ENCODE results near the gene CASZ1. TPM values are rescaled to one million over a fixed set of nuclear protein-coding genes. Genes with fewer than 3 reads are reported as not detected.

The CASZ1 gene
- total RNA-seq, 1 donor from 2014 or later: 26.1 TPM

DNA sequence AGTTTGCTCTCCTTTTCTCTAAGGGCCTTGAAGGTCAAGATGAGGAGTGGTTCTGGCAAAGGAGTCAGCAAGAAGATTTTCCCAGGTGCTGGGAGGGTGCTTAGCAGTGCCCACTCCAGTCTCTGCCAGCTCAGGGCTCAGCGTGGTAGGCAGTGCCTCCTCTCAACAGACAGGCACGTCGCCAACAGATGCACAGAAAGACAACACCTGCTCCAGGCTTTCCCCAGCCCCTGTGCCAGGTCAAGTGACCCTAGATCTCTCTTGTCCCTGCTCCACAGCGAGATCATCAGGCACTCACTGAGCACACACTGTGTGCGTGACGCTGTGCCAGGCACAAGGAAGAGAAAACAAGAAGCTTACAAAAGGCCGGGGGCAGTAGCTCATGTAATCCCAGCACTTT lies 86.0 kb downstream of the CASZ1 start:
- Histone ChIP-seq H3K27me3 (ENCODE audit: control insufficient read depth in 3 of 3, insufficient read depth in 3 of 3, low read length in 3 of 3) (peaks cover 0 to 4% (median 0%) of the 10 kb centered on the region in 3 donors), H3K27ac (ENCODE audit: low read depth, low read length) (peak overlapping the region; percentile 30), H3K4me1 (ENCODE audit: control insufficient read depth in 3 of 3, insufficient read depth in 3 of 3, low read length in 3 of 3) (peaks cover 22 to 40% (median 34%) of the 10 kb centered on the region in 3 donors), H3K36me3 (ENCODE audit: control insufficient read depth in 3 of 3, insufficient read depth in 3 of 3, low read length in 3 of 3) (no peaks in the 10 kb centered on the region), H3K9ac (ENCODE audit: low read depth in 1 of 3, low read length in 3 of 3) (peak overlapping the region in 1 of 3 donors; percentile 33), H3K4me3 (ENCODE audit: low read length in 3 of 3) (no peak overlapping the region), H3K9me3 (ENCODE audit: control insufficient read depth in 3 of 3, low read length in 3 of 3) (no peaks in the 10 kb centered on the region)

DNA sequence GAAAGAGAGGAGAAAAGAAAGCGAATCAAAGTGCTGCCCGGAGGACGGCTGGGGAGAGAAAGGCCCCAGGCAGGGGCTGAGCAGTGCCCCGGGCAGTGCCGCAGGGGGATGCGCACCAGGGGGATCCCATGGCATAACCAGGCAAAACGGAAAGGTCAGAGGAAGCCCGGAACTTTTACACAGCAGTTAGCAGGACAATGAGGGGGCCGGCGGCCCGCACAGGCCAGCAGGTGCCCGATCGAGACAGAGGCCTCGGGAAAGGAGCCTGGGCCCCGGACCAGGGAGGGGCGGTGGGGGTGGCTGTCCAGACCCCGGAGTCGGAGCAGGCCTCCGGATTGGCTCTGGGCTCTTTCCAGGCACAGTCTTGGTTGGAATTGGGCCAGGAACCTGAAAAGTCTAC lies 86.8 kb downstream of the CASZ1 start:
- H3K4me3 ChIP-seq (ENCODE audit: low read length in 3 of 3): no peak overlapping the region

DNA sequence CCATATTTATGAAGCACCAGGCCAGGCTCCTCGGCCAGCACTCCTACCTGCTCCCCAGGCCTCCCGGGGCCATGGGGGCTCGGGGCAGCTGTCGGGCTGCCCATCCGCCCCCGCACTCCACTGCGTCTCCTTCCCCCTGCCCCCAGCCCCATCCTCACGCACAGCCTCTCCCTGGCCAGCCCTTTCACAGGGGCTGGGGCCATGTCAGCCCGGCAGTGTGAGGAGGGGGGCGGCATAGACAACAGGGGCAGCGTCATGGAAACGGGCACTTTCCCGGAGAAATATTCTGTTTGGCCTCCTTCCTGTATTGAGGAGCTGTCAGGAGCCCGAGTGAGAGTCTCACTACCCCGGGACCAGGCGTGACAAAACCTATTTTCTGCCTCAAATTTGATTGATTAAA lies 87.3 kb downstream of the CASZ1 start:
- peaks cover 0 to 4% (median 0%) of the 10 kb centered on the region in 3 donors for H3K27me3 ChIP-seq (ENCODE audit: control insufficient read depth in 3 of 3, insufficient read depth in 3 of 3, low read length in 3 of 3)
- no peaks in the 10 kb centered on the region for H3K9me3 ChIP-seq (ENCODE audit: control insufficient read depth in 3 of 3, low read length in 3 of 3)
- peaks cover 0 to 8% (median 5%) of the 10 kb centered on the region in 3 donors for H3K36me3 ChIP-seq (ENCODE audit: control insufficient read depth in 3 of 3, insufficient read depth in 3 of 3, low read length in 3 of 3)
- no peak overlapping the region for H3K27ac ChIP-seq (ENCODE audit: low read depth, low read length)
- H3K4me1 ChIP-seq (ENCODE audit: control insufficient read depth in 3 of 3, insufficient read depth in 3 of 3, low read length in 3 of 3): peaks cover 22 to 28% (median 22%) of the 10 kb centered on the region in 3 donors
- no peak overlapping the region for H3K4me3 ChIP-seq (ENCODE audit: low read length in 3 of 3)
- H3K9ac ChIP-seq (ENCODE audit: low read depth in 1 of 3, low read length in 3 of 3): no peak overlapping the region

More for the DNA sequence above, 86.8 kb downstream of the CASZ1 start:
- Histone ChIP-seq H3K9me3 (ENCODE audit: control insufficient read depth in 3 of 3, low read length in 3 of 3) (no peaks in the 10 kb centered on the region), H3K27me3 (ENCODE audit: control insufficient read depth in 3 of 3, insufficient read depth in 3 of 3, low read length in 3 of 3) (peaks cover 0 to 4% (median 0%) of the 10 kb centered on the region in 3 donors), H3K27ac (ENCODE audit: low read depth, low read length) (no peak overlapping the region), H3K4me1 (ENCODE audit: control insufficient read depth in 3 of 3, insufficient read depth in 3 of 3, low read length in 3 of 3) (peaks cover 22 to 32% (median 27%) of the 10 kb centered on the region in 3 donors), H3K36me3 (ENCODE audit: control insufficient read depth in 3 of 3, insufficient read depth in 3 of 3, low read length in 3 of 3) (peaks cover 0 to 8% (median 5%) of the 10 kb centered on the region in 3 donors), H3K9ac (ENCODE audit: low read depth in 1 of 3, low read length in 3 of 3) (peak overlapping the region in 2 of 3 donors; percentile 7 to 33)

DNA sequence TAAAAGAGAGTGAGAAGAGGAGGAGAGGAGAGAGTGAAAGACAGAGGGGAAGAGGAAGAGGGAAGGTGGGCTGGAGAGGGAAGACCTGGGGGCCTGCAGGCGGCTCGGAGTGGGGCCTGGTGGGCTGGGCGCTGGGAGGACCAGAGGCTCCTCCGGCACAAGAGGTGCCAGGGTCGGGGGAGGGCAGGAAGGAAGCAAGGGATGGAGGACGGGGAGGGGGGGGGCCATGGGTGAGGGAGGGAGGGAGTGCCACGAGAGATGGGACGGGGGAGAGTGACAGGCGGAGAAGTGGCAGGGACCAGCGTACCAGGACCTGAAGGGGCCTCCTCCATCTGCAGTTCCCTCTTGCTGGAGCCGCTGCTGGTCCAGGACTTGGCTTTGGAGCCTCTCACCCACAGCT lies 87.7 kb downstream of the CASZ1 start:
- H3K9ac ChIP-seq (ENCODE audit: low read depth in 1 of 3, low read length in 3 of 3): no peak overlapping the region
- peaks cover 20 to 28% (median 22%) of the 10 kb centered on the region in 3 donors for H3K4me1 ChIP-seq (ENCODE audit: control insufficient read depth in 3 of 3, insufficient read depth in 3 of 3, low read length in 3 of 3)
- H3K27ac ChIP-seq (ENCODE audit: low read depth, low read length): no peak overlapping the region
- peaks cover 0 to 4% (median 0%) of the 10 kb centered on the region in 3 donors for H3K27me3 ChIP-seq (ENCODE audit: control insufficient read depth in 3 of 3, insufficient read depth in 3 of 3, low read length in 3 of 3)
- peaks cover 0 to 12% (median 9%) of the 10 kb centered on the region in 3 donors for H3K36me3 ChIP-seq (ENCODE audit: control insufficient read depth in 3 of 3, insufficient read depth in 3 of 3, low read length in 3 of 3)
- H3K9me3 ChIP-seq (ENCODE audit: control insufficient read depth in 3 of 3, low read length in 3 of 3): no peaks in the 10 kb centered on the region
- H3K4me3 ChIP-seq (ENCODE audit: low read length in 3 of 3): no peak overlapping the region

DNA sequence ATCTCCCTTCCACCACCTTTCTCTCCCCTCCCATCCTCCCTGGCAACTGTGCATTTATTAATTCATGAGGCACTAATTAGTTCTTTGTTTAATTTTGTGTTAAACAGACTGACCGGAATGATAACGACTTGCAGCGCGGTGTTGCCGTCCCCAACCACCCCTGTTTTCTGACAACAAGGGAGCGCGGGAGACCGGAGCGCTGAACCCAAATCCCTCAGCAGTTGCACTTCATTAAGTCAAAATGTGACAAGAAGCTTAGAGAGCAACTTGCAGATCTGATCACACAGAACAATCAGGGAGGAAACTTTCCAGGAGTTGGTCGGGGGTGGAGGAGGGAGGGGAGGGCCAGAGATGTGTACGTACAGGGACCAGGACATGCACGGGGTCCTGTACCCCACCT lies 89.2 kb downstream of the CASZ1 start:
- Histone ChIP-seq H3K9me3 (ENCODE audit: control insufficient read depth in 3 of 3, low read length in 3 of 3) (no peaks in the 10 kb centered on the region), H3K9ac (ENCODE audit: low read depth in 1 of 3, low read length in 3 of 3) (no peak overlapping the region), H3K27me3 (ENCODE audit: control insufficient read depth in 3 of 3, insufficient read depth in 3 of 3, low read length in 3 of 3) (peaks cover 0 to 4% (median 0%) of the 10 kb centered on the region in 3 donors), H3K4me3 (ENCODE audit: low read length in 3 of 3) (no peak overlapping the region), H3K4me1 (ENCODE audit: control insufficient read depth in 3 of 3, insufficient read depth in 3 of 3, low read length in 3 of 3) (peaks cover 12 to 26% (median 16%) of the 10 kb centered on the region in 3 donors), H3K27ac (ENCODE audit: low read depth, low read length) (no peak overlapping the region), H3K36me3 (ENCODE audit: control insufficient read depth in 3 of 3, insufficient read depth in 3 of 3, low read length in 3 of 3) (peaks cover 0 to 12% (median 10%) of the 10 kb centered on the region in 3 donors)

DNA sequence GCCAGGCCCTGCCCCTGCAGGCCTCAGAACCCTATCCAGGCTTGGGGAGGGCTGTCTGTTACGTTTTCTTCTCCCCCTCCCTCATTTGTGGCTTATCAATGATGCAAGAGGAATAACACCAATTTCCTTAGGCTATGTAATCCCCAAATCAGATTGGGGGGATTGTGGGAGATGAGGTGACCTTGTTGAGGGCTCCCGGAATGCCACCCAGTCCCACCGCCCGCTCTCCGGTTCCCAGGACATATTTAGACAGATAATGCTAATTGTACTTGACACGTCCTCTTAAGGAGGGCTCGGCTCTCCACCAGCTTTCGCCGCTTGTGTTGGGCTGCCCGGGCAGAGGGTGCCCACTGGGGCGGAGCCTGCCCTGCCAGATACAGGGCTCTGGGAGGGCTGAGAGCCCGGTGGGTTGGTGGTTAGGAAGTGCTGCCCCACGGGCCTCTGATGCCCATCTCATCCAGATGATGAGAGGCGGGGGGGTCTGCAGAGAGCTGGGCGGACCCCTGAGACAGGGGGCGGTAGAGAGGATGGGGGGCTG lies 90.0 kb downstream of the CASZ1 start:
- Histone ChIP-seq H3K36me3 (ENCODE audit: control insufficient read depth in 3 of 3, insufficient read depth in 3 of 3, low read length in 3 of 3) (peaks cover 0 to 12% (median 10%) of the 10 kb centered on the region in 3 donors), H3K27me3 (ENCODE audit: control insufficient read depth in 3 of 3, insufficient read depth in 3 of 3, low read length in 3 of 3) (peaks cover 0 to 4% (median 0%) of the 10 kb centered on the region in 3 donors), H3K4me3 (ENCODE audit: low read length in 3 of 3) (no peak overlapping the region), H3K9me3 (ENCODE audit: control insufficient read depth in 3 of 3, low read length in 3 of 3) (no peaks in the 10 kb centered on the region), H3K9ac (ENCODE audit: low read depth in 1 of 3, low read length in 3 of 3) (no peak overlapping the region), H3K27ac (ENCODE audit: low read depth, low read length) (no peak overlapping the region), H3K4me1 (ENCODE audit: control insufficient read depth in 3 of 3, insufficient read depth in 3 of 3, low read length in 3 of 3) (peaks cover 12 to 32% (median 16%) of the 10 kb centered on the region in 3 donors)

DNA sequence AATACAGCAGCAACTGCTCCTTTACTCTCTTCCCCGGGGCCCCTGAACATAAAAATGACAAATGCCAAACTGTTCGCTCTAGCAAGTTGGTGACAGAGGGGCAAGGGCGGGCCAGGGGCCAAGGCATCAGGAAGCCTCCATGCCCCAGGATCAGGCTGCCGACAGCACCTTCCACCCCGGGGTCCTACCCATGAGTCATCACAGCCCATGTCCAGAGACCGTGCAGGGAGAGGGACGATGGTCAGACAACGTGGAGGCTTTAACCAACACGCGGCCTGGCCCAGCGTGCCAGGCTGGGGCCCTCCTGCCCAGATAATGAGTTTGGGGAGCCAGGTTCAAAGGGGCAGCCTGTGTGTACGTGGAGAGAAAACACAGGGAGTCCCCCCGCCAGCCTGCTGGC lies 90.5 kb downstream of the CASZ1 start:
- Histone ChIP-seq H3K27ac (ENCODE audit: low read depth, low read length) (no peak overlapping the region), H3K4me3 (ENCODE audit: low read length in 3 of 3) (no peak overlapping the region), H3K27me3 (ENCODE audit: control insufficient read depth in 3 of 3, insufficient read depth in 3 of 3, low read length in 3 of 3) (peaks cover 0 to 4% (median 0%) of the 10 kb centered on the region in 3 donors), H3K9ac (ENCODE audit: low read depth in 1 of 3, low read length in 3 of 3) (no peak overlapping the region), H3K4me1 (ENCODE audit: control insufficient read depth in 3 of 3, insufficient read depth in 3 of 3, low read length in 3 of 3) (peaks cover 14 to 32% (median 16%) of the 10 kb centered on the region in 3 donors), H3K36me3 (ENCODE audit: control insufficient read depth in 3 of 3, insufficient read depth in 3 of 3, low read length in 3 of 3) (peaks cover 0 to 12% (median 10%) of the 10 kb centered on the region in 3 donors), H3K9me3 (ENCODE audit: control insufficient read depth in 3 of 3, low read length in 3 of 3) (no peaks in the 10 kb centered on the region)

DNA sequence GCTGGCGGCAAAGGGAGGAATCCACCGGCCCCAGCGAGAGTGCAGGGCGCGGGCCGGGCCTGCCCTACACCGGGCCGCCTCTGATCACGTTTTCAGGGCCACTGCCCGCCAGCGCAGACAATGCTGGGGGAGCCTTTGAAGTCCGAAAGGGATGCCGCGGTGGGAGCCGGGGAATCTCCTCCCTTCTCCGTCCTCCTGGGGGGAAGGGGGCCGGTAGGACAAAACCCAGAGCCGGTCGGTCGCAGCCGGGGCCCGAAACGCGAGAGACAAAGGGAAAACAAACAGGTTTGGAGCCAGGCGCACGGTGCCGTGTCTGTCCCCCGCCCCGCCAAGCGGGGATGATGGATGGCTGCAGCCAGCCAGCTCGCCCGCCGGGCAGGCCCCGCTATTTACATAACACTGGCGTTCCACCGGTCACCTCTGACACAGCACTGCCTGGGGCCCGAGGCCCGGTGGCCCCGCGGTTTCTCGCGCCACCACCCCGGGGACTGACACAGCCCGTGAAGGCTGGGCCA lies 92.0 kb downstream of the CASZ1 start:
- H3K27ac ChIP-seq (ENCODE audit: low read depth, low read length): no peak overlapping the region
- no peak overlapping the region for H3K4me3 ChIP-seq (ENCODE audit: low read length in 3 of 3)
- peaks cover 0 to 12% (median 10%) of the 10 kb centered on the region in 3 donors for H3K36me3 ChIP-seq (ENCODE audit: control insufficient read depth in 3 of 3, insufficient read depth in 3 of 3, low read length in 3 of 3)
- peaks cover 0 to 4% (median 0%) of the 10 kb centered on the region in 3 donors for H3K27me3 ChIP-seq (ENCODE audit: control insufficient read depth in 3 of 3, insufficient read depth in 3 of 3, low read length in 3 of 3)
- H3K9me3 ChIP-seq (ENCODE audit: control insufficient read depth in 3 of 3, low read length in 3 of 3): no peaks in the 10 kb centered on the region
- H3K4me1 ChIP-seq (ENCODE audit: control insufficient read depth in 3 of 3, insufficient read depth in 3 of 3, low read length in 3 of 3): peaks cover 6 to 31% (median 12%) of the 10 kb centered on the region in 3 donors
- no peak overlapping the region for H3K9ac ChIP-seq (ENCODE audit: low read depth in 1 of 3, low read length in 3 of 3)

DNA sequence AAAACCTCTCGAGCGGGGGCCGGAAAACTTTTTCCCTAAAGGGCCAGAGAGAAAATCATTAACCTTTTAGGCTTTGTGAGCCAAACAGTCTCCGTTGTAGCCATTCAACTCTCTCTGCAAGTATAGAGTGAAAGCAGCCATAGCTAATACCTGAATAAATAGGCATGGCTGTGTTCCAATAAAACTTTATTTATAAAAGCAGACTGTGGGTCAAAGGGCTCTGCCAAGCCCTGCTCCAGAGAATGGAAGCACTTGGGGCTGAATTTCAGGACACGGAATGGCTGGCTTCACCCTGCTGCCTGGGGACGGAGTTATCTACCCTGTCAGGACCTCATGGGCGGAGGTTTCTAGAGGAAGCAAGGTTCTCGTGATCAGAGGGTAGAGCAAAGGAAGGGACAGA lies 92.7 kb downstream of the CASZ1 start:
- no peak overlapping the region for H3K4me3 ChIP-seq (ENCODE audit: low read length in 3 of 3)
- H3K27me3 ChIP-seq (ENCODE audit: control insufficient read depth in 3 of 3, insufficient read depth in 3 of 3, low read length in 3 of 3): peaks cover 0 to 4% (median 0%) of the 10 kb centered on the region in 3 donors
- no peak overlapping the region for H3K27ac ChIP-seq (ENCODE audit: low read depth, low read length)
- no peaks in the 10 kb centered on the region for H3K9me3 ChIP-seq (ENCODE audit: control insufficient read depth in 3 of 3, low read length in 3 of 3)
- H3K9ac ChIP-seq (ENCODE audit: low read depth in 1 of 3, low read length in 3 of 3): no peak overlapping the region
- peaks cover 3 to 38% (median 15%) of the 10 kb centered on the region in 3 donors for H3K4me1 ChIP-seq (ENCODE audit: control insufficient read depth in 3 of 3, insufficient read depth in 3 of 3, low read length in 3 of 3)
- H3K36me3 ChIP-seq (ENCODE audit: control insufficient read depth in 3 of 3, insufficient read depth in 3 of 3, low read length in 3 of 3): peaks cover 0 to 12% (median 10%) of the 10 kb centered on the region in 3 donors

DNA sequence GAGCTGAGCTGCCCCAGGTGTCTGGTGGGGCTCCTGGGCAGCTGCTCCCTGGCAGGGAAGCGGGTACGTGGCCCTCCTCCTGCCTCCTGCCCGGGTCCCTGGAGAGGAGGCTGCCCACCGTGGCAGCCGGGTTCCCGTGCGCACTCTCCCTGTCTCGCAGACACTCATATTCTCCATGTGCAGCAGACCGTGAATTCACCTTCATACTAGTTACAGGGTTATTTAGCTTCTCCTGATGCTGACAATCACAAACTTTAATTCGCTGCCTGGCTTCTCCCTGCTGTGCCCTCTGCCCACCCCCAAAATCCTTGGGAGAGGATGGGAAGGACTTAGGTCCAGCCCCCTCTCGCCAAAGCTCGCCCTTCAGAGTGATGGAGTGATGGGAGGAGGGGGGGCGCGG lies 95.3 kb downstream of the CASZ1 start:
- no peaks in the 10 kb centered on the region for H3K27me3 ChIP-seq (ENCODE audit: control insufficient read depth in 3 of 3, insufficient read depth in 3 of 3, low read length in 3 of 3)
- no peak overlapping the region for H3K9ac ChIP-seq (ENCODE audit: low read depth in 1 of 3, low read length in 3 of 3)
- H3K4me3 ChIP-seq (ENCODE audit: low read length in 3 of 3): no peak overlapping the region
- H3K36me3 ChIP-seq (ENCODE audit: control insufficient read depth in 3 of 3, insufficient read depth in 3 of 3, low read length in 3 of 3): peaks cover 0 to 12% (median 10%) of the 10 kb centered on the region in 3 donors
- H3K27ac ChIP-seq (ENCODE audit: low read depth, low read length): no peak overlapping the region
- H3K4me1 ChIP-seq (ENCODE audit: control insufficient read depth in 3 of 3, insufficient read depth in 3 of 3, low read length in 3 of 3): peaks cover 14 to 60% (median 23%) of the 10 kb centered on the region in 3 donors
- H3K9me3 ChIP-seq (ENCODE audit: control insufficient read depth in 3 of 3, low read length in 3 of 3): no peaks in the 10 kb centered on the region
